Astrocyte (in vitro differentiated cells and primary cell): ENCODE results near the gene GHRHR.

Experiments
- CTCF ChIP-seq: IDR thresholded peaks from 2 replicates; pipeline ENCODE4 v1.5.1; 2011; ENCODE audit warnings: low read depth, mild to moderate bottlenecking, inconsistent platforms, low read length, moderate library complexity; ENCODE audit not compliant: insufficient read depth
- EZH2 ChIP-seq: IDR thresholded peaks from 2 replicates; pipeline ENCODE4 v1.6.1; 2012; ENCODE audit warnings: mild to moderate bottlenecking, low read length, inconsistent platforms; ENCODE audit not compliant: insufficient read depth

GRCh38 chr7:30923009-30923773 lies 40.6 kb upstream of the GHRHR start:
- TF ChIP-seq CTCF = no peak
- no peak for TF ChIP-seq EZH2
